BE2C (cell line): ENCODE data around the gene SPATA13.

ENCODE experiments used
- DNase-seq: peaks from one replicate; pipeline ENCODE4 v3.0.0-alpha.2; 2020
- H3K27me3 ChIP-seq: fragments of 250-450 bp; sonication (Bioruptor Pico); 2 replicates; pipeline ENCODE4 v1.5.1; 2020; ENCODE audit warnings: mild to moderate bottlenecking
- H3K36me3 ChIP-seq: fragments of 250-450 bp; sonication (Bioruptor Pico); 2 replicates; pipeline ENCODE4 v1.5.1; 2020; ENCODE audit warnings: mild to moderate bottlenecking
- H3K4me1 ChIP-seq: fragments of 250-450 bp; sonication (Bioruptor Pico); 2 replicates; pipeline ENCODE4 v1.5.1; 2020
- H3K4me3 ChIP-seq: 2 replicates; pipeline ENCODE4 v1.5.1; 2011; ENCODE audit warnings: low read depth, low read length
- H3K9me3 ChIP-seq: fragments of 250-450 bp; sonication (Bioruptor Pico); 2 replicates; pipeline ENCODE4 v1.5.1; 2020
- CTCF ChIP-seq: IDR thresholded peaks from 2 replicates; pipeline ENCODE4 v1.5.1; 2012; ENCODE audit warnings: mild to moderate bottlenecking, low read depth, low read length

SPATA13 gene

GRCh38 chr13:24145674-24146073 is 14.8 kb upstream of the SPATA13 start:
- DNase-seq = no peak
- H3K27me3 ChIP-seq = peaks cover 4% of the 10 kb centered on the region; the same call in 1 of the 2 replicates
- no peak overlapping the region for H3K4me3 ChIP-seq
- H3K4me1 ChIP-seq = no peaks in the 10 kb centered on the region
- no peaks in the 10 kb centered on the region for H3K36me3 ChIP-seq
- TF ChIP-seq CTCF = no peak
- H3K9me3 ChIP-seq = no peaks in the 10 kb centered on the region

- H3K4me1 ChIP-seq = no peaks in the 10 kb centered on the region
Observed at GRCh38 chr13:24146961-24147569, 13.5 kb upstream of the SPATA13 start.

GRCh38 chr13:24147570-24147963 is 13.0 kb upstream of the SPATA13 start:
- Histone ChIP-seq H3K4me1 (no peaks in the 10 kb centered on the region), H3K36me3 (no peaks in the 10 kb centered on the region), H3K27me3 (peaks cover 4% of the 10 kb centered on the region; the same call in 1 of the 2 replicates), H3K9me3 (no peaks in the 10 kb centered on the region), H3K4me3 (no peak overlapping the region)
- no peak for TF ChIP-seq CTCF
- no peak for DNase-seq

More at GRCh38 chr13:24146961-24147569, 13.5 kb upstream of the SPATA13 start:
- Histone ChIP-seq H3K9me3 (no peaks in the 10 kb centered on the region), H3K4me3 (no peak overlapping the region), H3K36me3 (no peaks in the 10 kb centered on the region), H3K27me3 (peaks cover 4% of the 10 kb centered on the region; the same call in 1 of the 2 replicates)
- DNase-seq = no peak
- no peak for TF ChIP-seq CTCF

GRCh38 chr13:24148414-24149235 is 11.9 kb upstream of the SPATA13 start:
- Histone ChIP-seq H3K9me3 (no peaks in the 10 kb centered on the region), H3K4me3 (no peak overlapping the region), H3K36me3 (no peaks in the 10 kb centered on the region), H3K4me1 (no peaks in the 10 kb centered on the region), H3K27me3 (peaks cover 4% of the 10 kb centered on the region; the same call in 1 of the 2 replicates)
- TF ChIP-seq CTCF = no peak
- DNase-seq = no peak

GRCh38 chr13:24149246-24150032 is 11.1 kb upstream of the SPATA13 start:
- Histone ChIP-seq H3K27me3 (peaks cover 4% of the 10 kb centered on the region; the same call in 1 of the 2 replicates), H3K4me3 (no peak overlapping the region), H3K36me3 (no peaks in the 10 kb centered on the region), H3K9me3 (no peaks in the 10 kb centered on the region), H3K4me1 (no peaks in the 10 kb centered on the region)
- no peak for DNase-seq
- TF ChIP-seq CTCF = no peak
